HepG2 (cell line): ENCODE measurements around the gene ARHGAP33. TPM values are rescaled to one million over a fixed set of nuclear protein-coding genes. Genes with fewer than 3 reads are reported as not detected.

Experiments used
- CEBPG ChIP-seq: IDR thresholded peaks from 2 replicates; pipeline ENCODE4 v1.6.1; 2016
- FOXC1 ChIP-seq: sonication (generic); formaldehyde crosslinking; IDR thresholded peaks from 2 replicates; pipeline ENCODE4 v1.8.0; 2022; ENCODE audit warnings: mild to moderate bottlenecking, missing genetic modification reagents, borderline replicate concordance
- KDM1A ChIP-seq: IDR thresholded peaks from 2 replicates; pipeline ENCODE4 v1.6.1; 2016; ENCODE audit warnings: missing compliant biosample characterization
- KDM2A ChIP-seq: sonication (generic); formaldehyde crosslinking; IDR thresholded peaks from 2 replicates; pipeline ENCODE4 v1.4.0; 2020; ENCODE audit warnings: low read depth, missing genetic modification reagents, borderline replicate concordance
- NFE2L1 ChIP-seq: sonication (generic); formaldehyde crosslinking; IDR thresholded peaks from 2 replicates; pipeline ENCODE4 v1.4.0; 2020; ENCODE audit warnings: missing genetic modification reagents, mild to moderate bottlenecking, borderline replicate concordance
- NFKB2 ChIP-seq: sonication (generic); formaldehyde crosslinking; IDR thresholded peaks from 2 replicates; pipeline ENCODE4 v1.4.0; 2020; ENCODE audit warnings: missing genetic modification reagents, borderline replicate concordance
- PHF21A ChIP-seq: sonication (generic); formaldehyde crosslinking; IDR thresholded peaks from 2 replicates; pipeline ENCODE4 v1.5.0; 2020; ENCODE audit warnings: mild to moderate bottlenecking, missing genetic modification reagents
- POLR2A ChIP-seq, 2 experiments: IDR thresholded peaks; 2 replicates each; pipeline ENCODE4 v1.6.1; 2011; ENCODE audit warnings: low read depth in 2 of 2, low read length in 2 of 2, mild to moderate bottlenecking in 1 of 2, moderate library complexity in 1 of 2; ENCODE audit not compliant: insufficient read depth in 1 of 2
- ZBTB42 ChIP-seq: sonication (generic); formaldehyde crosslinking; IDR thresholded peaks from 2 replicates; pipeline ENCODE4 v1.5.0; 2020; ENCODE audit warnings: mild to moderate bottlenecking, missing genetic modification reagents
- ZNF616 ChIP-seq: sonication (generic); formaldehyde crosslinking; IDR thresholded peaks from 2 replicates; pipeline ENCODE4 v1.5.0; 2020; ENCODE audit warnings: low read depth, mild to moderate bottlenecking, missing genetic modification reagents
- ZZZ3 ChIP-seq: sonication (generic); formaldehyde crosslinking; IDR thresholded peaks from 2 replicates; pipeline ENCODE4 v1.4.0; 2020; ENCODE audit warnings: missing genetic modification reagents, mild to moderate bottlenecking, borderline replicate concordance
- polyA plus RNA-seq, 8 experiments: library from polyadenylated mRNA; depleted of rRNA in 3 of 8; stranded (reverse) in 7 of 8; unstranded in 1 of 8; fragments of >200 nt; fragmentation: Illumina TruSeq in 4 of 8; extraction: Trizol in 4 of 8; gene quantifications; 2 replicates each; pipeline versions ENCODE4 v1.2.1 to v1.2.3, GENCODE V29; 2011 to 2016; ENCODE audit warnings: low read depth in 4 of 8, missing spikeins in 1 of 8, mixed read lengths in 1 of 8; ENCODE audit not compliant: insufficient read depth in 1 of 8
- total RNA-seq, 5 experiments: library from RNA; depleted of rRNA; stranded (reverse); fragments of >200 nt; fragmentation: Illumina TruSeq; extraction: Trizol; gene quantifications; 2 replicates each; pipeline ENCODE4 v1.2.3, GENCODE V29; 2016; ENCODE audit warnings: low read depth in 1 of 5
- TF ChIP-seq, protein P1 (sequence below): sonication (generic); formaldehyde crosslinking; IDR thresholded peaks from 2 replicates; pipeline ENCODE4 v1.5.1; 2020; ENCODE audit warnings: mild to moderate bottlenecking, missing genetic modification reagents, moderate library complexity
- TF ChIP-seq, protein P2 (sequence below): sonication (generic); formaldehyde crosslinking; IDR thresholded peaks from 2 replicates; pipeline ENCODE4 v1.5.0; 2020; ENCODE audit warnings: mild to moderate bottlenecking, missing genetic modification reagents, borderline replicate concordance
- TF ChIP-seq, protein P3 (sequence below), 2 experiments: fragments of 450-650 bp in 1 of 2; sonication (generic) in 1 of 2; formaldehyde crosslinking; IDR thresholded peaks; 2 replicates each; pipeline versions ENCODE4 v1.5.0 to v1.8.0; 2020 to 2022; ENCODE audit warnings: mild to moderate bottlenecking in 1 of 2, missing genetic modification reagents in 1 of 2
- TF ChIP-seq, protein P4 (sequence below): sonication (generic); formaldehyde crosslinking; IDR thresholded peaks from 2 replicates; pipeline ENCODE4 v1.4.0; 2020; ENCODE audit warnings: missing genetic modification reagents, borderline replicate concordance
- TF ChIP-seq, protein P5 (sequence below): sonication (generic); formaldehyde crosslinking; IDR thresholded peaks from 2 replicates; pipeline ENCODE4 v1.5.1; 2020; ENCODE audit warnings: missing genetic modification reagents, mild to moderate bottlenecking, borderline replicate concordance

Gene ARHGAP33
- total and polyA plus RNA-seq, 2 of the 13 experiments (the other 11 are each of a cell fraction or from before 2014, with no cell fraction given), result 1.3 to 2.7 TPM

DNA sequence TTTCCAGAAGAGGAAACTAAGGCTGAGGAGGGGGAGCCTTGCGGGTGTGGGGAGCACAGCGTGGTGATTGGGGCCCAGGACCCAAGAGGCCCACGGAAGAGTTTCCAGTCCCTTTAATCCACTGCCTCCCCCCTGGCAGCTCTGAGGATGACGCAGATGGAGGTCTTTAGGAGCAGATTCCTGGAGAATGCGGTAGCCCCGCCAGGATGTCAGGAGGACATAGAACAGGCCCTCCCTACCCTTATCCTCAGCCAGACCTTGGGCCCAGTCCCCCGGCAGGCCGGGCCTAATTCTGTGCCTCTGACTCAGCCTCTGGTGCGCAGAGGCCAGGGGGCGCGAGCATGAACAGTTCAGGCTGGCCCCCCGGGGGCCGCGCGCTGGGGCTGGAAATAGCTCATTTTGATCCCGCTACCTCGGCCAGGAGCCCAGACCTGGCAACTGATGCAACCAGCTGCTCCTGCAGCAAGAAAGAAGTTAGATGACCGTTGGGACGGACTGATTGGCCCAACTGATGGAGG, 18.1 kb upstream of the ARHGAP33 start (continued):
- TF ChIP-seq, protein P1, sequence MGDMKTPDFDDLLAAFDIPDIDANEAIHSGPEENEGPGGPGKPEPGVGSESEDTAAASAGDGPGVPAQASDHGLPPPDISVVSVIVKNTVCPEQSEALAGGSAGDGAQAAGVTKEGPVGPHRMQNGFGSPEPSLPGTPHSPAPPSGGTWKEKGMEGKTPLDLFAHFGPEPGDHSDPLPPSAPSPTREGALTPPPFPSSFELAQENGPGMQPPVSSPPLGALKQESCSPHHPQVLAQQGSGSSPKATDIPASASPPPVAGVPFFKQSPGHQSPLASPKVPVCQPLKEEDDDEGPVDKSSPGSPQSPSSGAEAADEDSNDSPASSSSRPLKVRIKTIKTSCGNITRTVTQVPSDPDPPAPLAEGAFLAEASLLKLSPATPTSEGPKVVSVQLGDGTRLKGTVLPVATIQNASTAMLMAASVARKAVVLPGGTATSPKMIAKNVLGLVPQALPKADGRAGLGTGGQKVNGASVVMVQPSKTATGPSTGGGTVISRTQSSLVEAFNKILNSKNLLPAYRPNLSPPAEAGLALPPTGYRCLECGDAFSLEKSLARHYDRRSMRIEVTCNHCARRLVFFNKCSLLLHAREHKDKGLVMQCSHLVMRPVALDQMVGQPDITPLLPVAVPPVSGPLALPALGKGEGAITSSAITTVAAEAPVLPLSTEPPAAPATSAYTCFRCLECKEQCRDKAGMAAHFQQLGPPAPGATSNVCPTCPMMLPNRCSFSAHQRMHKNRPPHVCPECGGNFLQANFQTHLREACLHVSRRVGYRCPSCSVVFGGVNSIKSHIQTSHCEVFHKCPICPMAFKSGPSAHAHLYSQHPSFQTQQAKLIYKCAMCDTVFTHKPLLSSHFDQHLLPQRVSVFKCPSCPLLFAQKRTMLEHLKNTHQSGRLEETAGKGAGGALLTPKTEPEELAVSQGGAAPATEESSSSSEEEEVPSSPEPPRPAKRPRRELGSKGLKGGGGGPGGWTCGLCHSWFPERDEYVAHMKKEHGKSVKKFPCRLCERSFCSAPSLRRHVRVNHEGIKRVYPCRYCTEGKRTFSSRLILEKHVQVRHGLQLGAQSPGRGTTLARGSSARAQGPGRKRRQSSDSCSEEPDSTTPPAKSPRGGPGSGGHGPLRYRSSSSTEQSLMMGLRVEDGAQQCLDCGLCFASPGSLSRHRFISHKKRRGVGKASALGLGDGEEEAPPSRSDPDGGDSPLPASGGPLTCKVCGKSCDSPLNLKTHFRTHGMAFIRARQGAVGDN (CRISPR knock-in tag), result no peak; the same call in 1 of the 2 replicates
- TF ChIP-seq, protein P2, sequence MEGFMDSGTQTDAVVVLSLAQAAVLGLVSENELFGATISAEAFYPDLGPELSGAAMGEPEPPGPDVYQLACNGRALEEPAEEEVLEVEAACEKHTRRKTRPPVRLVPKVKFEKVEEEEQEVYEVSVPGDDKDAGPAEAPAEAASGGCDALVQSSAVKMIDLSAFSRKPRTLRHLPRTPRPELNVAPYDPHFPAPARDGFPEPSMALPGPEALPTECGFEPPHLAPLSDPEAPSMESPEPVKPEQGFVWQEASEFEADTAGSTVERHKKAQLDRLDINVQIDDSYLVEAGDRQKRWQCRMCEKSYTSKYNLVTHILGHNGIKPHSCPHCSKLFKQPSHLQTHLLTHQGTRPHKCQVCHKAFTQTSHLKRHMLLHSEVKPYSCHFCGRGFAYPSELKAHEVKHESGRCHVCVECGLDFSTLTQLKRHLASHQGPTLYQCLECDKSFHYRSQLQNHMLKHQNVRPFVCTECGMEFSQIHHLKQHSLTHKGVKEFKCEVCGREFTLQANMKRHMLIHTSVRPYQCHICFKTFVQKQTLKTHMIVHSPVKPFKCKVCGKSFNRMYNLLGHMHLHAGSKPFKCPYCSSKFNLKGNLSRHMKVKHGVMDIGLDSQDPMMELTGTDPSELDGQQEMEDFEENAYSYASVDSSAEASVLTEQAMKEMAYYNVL (CRISPR knock-in tag), result peak; percentile 46; the same call in 1 of the 2 replicates
- TF ChIP-seq POLR2A (IDR thresholded peaks at IDR 0.05; ENCODE audit: insufficient read depth in 1 of 2, low read depth in 2 of 2, low read length in 2 of 2) (peak in 1 of 2 experiments; percentile 14; a peak in 1 of 4 replicates), ZBTB42 (CRISPR knock-in tag) (no peak), NFE2L1 (CRISPR knock-in tag) (peak; percentile 20; the same call in 1 of the 2 replicates), KDM2A (CRISPR knock-in tag) (peak; percentile 69; the same call in 1 of the 2 replicates), CEBPG (CRISPR knock-in tag) (peak; percentile 58), ZNF616 (CRISPR knock-in tag) (no peak), KDM1A (CRISPR knock-in tag) (no peak), FOXC1 (CRISPR knock-in tag) (peak; percentile 77), PHF21A (CRISPR knock-in tag) (no peak), ZZZ3 (CRISPR knock-in tag) (no peak), NFKB2 (CRISPR knock-in tag) (0 out of 2 replicates have a peak, but pooled peaks have one; percentile 11)
- TF ChIP-seq, protein P3, sequence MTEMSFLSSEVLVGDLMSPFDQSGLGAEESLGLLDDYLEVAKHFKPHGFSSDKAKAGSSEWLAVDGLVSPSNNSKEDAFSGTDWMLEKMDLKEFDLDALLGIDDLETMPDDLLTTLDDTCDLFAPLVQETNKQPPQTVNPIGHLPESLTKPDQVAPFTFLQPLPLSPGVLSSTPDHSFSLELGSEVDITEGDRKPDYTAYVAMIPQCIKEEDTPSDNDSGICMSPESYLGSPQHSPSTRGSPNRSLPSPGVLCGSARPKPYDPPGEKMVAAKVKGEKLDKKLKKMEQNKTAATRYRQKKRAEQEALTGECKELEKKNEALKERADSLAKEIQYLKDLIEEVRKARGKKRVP (CRISPR knock-in tag; IDR thresholded peaks at IDR 0.05), result peak in 1 of 2 experiments; percentile 56; a peak in 1 of 4 replicates
- TF ChIP-seq, protein P4, sequence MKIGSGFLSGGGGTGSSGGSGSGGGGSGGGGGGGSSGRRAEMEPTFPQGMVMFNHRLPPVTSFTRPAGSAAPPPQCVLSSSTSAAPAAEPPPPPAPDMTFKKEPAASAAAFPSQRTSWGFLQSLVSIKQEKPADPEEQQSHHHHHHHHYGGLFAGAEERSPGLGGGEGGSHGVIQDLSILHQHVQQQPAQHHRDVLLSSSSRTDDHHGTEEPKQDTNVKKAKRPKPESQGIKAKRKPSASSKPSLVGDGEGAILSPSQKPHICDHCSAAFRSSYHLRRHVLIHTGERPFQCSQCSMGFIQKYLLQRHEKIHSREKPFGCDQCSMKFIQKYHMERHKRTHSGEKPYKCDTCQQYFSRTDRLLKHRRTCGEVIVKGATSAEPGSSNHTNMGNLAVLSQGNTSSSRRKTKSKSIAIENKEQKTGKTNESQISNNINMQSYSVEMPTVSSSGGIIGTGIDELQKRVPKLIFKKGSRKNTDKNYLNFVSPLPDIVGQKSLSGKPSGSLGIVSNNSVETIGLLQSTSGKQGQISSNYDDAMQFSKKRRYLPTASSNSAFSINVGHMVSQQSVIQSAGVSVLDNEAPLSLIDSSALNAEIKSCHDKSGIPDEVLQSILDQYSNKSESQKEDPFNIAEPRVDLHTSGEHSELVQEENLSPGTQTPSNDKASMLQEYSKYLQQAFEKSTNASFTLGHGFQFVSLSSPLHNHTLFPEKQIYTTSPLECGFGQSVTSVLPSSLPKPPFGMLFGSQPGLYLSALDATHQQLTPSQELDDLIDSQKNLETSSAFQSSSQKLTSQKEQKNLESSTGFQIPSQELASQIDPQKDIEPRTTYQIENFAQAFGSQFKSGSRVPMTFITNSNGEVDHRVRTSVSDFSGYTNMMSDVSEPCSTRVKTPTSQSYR (CRISPR knock-in tag), result no peak
- TF ChIP-seq, protein P5, sequence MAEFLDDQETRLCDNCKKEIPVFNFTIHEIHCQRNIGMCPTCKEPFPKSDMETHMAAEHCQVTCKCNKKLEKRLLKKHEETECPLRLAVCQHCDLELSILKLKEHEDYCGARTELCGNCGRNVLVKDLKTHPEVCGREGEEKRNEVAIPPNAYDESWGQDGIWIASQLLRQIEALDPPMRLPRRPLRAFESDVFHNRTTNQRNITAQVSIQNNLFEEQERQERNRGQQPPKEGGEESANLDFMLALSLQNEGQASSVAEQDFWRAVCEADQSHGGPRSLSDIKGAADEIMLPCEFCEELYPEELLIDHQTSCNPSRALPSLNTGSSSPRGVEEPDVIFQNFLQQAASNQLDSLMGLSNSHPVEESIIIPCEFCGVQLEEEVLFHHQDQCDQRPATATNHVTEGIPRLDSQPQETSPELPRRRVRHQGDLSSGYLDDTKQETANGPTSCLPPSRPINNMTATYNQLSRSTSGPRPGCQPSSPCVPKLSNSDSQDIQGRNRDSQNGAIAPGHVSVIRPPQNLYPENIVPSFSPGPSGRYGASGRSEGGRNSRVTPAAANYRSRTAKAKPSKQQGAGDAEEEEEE, result no peak
